GM19099 (cell line): ENCODE data around the gene ASIC1.

Experiments
- POLR2A ChIP-seq: IDR thresholded peaks from 3 replicates; pipeline ENCODE4 v1.6.1; 2011; ENCODE audit warnings: low read depth; ENCODE audit not compliant: insufficient read length; ENCODE audit errors: extremely low read depth

ASIC1 gene

DNA sequence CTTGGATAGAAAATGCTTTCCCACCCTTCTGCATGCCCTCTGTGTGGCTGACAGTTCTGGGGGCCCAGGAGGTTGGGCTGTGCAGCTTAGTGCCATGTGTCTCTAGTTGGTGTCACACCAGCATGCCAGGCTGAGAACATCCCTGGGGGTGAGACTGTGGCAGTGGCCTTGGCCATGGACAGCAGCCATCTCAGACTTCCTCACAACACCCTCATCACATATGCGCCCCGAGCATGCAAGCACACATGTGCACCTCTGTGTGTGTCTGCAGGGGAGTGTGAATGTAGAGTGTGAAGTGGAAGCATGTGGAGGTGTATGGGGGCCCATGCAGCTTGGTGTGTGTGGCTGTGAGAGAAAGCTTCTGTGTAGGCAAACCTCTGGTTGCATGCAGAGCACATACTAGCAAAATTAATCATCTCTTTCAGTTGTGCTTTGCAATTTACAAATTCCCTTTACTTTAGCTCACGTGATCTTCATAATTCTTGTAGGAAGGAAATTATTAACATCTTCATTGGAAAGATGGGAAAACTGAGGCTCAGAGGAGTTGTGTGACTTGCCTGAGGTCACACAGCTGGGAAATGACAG, 8.4 kb downstream of the ASIC1 start:
- no peak for TF ChIP-seq POLR2A

DNA sequence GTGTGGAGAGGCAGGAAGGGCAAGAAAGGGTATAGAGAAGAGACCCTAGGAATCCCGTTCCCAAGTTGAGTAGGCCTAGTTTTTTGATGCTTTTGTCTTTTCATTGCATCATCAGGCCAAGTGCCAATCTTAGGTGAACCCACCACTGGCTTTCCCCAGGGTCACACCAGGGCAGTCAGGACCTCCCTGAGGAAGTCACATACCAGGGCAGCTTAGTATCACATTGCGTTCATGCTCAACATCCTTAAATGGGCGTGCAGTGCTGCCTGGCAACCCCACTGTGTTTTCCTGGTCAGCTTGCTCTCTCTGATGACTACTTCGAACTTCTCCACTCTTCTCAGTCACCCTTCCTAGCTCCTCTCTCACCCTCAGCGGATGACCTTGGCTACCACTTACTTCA, 9.0 kb downstream of the ASIC1 start:
- TF ChIP-seq POLR2A = no peak

- TF ChIP-seq POLR2A = no peak
Measured at GRCh38 chr12:50069069-50069468, 11.7 kb downstream of the ASIC1 start.

GRCh38 chr12:50069539-50069938, 12.1 kb downstream of the ASIC1 start:
- TF ChIP-seq POLR2A = no peak

DNA sequence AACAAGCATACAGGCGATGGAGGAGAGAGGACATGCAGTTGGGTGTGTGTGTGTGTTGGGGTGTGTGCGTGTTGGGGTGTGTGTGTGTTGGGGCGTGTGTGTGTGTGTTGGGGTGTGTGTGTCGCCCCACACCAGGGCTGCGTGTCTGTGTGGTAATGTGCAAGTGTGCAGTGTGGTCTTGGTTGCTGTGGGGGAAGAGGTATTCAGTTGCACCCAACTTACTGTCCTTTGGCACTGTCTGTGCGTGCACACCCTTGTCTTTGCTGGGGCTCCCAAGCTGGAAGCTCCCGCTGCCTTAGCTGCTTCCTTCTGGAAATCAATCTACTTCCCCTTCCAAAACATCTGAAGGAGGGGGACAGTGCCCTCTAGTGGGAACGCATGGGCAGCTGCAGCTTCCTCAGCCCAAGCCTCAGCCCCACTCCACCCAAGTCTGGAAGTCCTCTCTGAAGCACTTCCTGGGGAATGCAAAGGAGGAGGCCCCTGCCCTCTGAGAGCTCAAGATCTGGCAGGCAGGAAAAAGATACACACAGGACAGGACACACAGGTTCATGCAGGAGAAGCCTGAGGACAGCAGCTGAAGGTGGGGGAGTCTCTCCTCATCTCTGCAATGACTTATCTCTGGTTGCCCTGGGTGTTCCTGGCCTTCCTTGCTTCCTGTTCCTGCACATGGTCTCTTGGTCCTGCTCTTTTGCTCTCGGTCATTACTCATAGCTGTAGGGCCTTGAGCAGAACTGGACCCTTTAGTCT, 13.1 kb downstream of the ASIC1 start:
- TF ChIP-seq POLR2A = no peak

DNA sequence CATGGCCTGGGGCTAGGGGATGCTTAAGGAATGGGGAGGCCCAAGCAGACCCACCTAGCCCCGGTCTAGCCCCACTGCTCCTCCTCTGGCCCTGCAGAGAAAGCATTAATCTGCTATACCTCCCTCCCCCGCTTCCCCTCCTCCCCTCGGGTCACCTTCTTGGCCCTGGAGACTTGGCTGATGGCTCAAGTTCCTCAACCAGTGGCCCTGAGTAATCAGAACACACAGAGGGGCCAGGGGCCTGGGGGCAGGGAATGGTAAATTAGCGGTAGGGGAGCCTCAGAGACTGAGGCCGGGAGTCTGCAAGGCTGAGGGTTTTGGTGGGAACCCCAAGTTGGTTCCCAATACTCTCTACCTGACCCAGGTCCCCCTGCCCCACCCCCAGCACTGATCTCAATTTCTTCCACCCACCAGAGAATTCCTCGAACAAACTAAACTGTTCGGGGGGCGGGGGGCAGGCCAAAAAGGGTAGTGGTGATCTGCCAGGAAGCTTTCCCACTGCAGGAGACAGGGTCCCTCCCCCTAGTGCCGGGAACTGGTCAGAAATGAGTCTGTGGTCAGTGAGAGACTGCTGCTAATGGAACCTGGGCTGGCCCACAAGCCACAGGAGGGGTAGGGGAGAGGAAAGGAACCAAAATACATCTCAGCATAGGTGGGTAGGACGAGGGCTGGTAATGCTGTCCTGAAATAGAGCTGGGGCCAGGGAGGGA, 15.0 kb downstream of the ASIC1 start:
- no peak for TF ChIP-seq POLR2A

GRCh38 chr12:50073206-50073605, 15.8 kb downstream of the ASIC1 start:
- TF ChIP-seq POLR2A = no peak

- TF ChIP-seq POLR2A = no peak
Measured at GRCh38 chr12:50073712-50074111, 16.3 kb downstream of the ASIC1 start.

DNA sequence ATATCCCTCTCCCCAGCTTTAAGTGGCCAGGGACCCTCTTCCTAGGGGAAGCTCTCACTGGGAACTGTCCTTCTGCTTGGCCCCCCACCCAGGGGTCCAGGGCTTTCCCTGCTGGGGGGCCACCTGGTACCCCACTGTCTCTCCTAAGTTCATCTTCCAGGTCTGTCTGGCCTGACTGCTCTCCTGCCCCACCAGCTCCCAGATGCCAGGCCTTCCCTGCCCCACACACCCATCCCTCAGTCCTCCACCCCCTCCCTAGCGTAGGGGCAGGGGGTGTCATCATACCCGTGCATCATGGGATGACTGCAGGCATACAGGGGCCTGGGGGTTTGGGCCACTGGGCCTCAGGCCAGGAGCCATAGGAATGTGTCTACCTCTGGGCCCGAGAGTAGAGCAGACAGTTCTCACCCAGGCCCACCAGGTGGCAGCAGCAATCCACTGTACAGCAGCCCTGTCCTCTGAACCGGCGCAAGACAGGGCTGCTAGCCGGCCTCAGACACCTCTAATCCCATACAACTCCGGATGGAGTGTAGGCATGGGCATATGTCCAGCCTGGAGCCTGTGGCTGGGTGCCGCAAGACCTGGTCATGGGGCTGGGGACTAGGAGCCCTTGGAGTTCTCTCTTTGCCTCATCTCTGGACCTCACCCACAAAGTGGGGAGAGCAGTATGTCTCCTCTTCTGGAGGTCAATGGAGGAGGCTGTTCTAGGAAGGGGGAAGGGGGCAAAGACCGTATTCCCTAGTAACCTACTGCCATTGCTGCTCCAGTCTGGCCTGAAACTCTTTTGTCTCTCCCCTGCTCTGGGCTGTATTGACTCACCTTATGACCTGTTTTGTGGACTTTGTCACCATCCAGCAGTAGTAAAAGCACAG, 17.8 kb downstream of the ASIC1 start:
- TF ChIP-seq POLR2A = no peak

DNA sequence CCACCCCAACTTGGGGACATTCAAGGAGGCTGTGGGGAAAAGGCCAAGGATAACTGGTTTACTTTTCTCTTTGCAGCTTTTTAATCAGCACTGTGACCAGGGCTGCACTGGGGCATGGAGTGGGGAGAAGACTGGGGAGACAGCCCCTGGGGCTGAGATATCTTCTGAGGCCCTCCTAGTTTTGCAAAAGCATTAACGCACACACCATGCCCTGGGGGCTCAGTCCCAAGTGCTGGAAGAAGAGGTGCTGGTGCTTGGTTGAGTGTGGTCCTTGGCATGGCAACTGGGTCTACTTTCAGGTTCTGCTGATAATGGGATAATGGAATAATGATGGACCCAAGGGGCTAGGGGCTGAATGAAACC, 18.4 kb downstream of the ASIC1 start:
- no peak for TF ChIP-seq POLR2A

- no peak for TF ChIP-seq POLR2A
Measured at GRCh38 chr12:50077099-50077498, 19.7 kb downstream of the ASIC1 start.

DNA sequence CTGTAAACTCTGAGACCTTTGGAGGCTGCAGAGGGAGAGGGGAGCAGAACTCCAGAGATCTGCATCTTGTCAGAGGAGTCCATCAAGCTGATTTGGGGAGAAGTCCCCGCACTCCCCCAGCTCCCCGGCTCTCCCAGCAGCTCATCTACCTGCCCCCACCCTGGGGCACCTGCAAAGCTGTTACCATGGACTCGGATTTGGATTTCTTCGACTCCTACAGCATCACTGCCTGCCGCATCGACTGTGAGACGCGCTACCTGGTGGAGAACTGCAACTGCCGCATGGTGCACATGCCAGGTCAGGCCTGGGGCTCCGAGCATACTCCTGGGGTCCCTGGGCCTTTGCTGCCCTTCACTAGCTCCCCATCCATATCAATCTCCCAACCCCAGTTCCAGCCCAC, 20.9 kb downstream of the ASIC1 start:
- no peak for TF ChIP-seq POLR2A

- TF ChIP-seq POLR2A = no peak
Measured at GRCh38 chr12:50079771-50080170, 22.4 kb downstream of the ASIC1 start.

DNA sequence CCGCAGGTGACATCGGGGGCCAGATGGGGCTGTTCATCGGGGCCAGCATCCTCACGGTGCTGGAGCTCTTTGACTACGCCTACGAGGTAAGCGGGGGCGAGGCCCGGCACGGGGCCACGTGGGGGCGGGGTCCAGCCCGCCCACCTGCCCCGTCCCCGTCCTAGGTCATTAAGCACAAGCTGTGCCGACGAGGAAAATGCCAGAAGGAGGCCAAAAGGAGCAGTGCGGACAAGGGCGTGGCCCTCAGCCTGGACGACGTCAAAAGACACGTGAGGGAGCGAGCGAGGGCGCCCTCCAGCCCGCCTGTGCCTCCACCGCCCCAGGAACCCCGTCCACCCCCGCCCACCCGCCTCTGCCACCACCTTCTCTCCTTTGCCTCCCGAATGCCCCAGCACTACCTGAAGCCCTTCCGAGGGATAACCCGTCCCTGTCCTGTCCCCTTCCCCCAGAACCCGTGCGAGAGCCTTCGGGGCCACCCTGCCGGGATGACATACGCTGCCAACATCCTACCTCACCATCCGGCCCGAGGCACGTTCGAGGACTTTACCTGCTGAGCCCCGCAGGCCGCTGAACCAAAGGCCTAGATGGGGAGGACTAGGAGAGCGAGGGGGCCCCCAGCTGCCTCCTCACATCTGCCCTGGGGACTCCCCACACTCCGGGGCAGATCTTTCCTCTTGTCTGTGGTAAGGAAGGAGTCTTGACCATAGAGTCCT, 23.9 kb downstream of the ASIC1 start:
- no peak for TF ChIP-seq POLR2A

DNA sequence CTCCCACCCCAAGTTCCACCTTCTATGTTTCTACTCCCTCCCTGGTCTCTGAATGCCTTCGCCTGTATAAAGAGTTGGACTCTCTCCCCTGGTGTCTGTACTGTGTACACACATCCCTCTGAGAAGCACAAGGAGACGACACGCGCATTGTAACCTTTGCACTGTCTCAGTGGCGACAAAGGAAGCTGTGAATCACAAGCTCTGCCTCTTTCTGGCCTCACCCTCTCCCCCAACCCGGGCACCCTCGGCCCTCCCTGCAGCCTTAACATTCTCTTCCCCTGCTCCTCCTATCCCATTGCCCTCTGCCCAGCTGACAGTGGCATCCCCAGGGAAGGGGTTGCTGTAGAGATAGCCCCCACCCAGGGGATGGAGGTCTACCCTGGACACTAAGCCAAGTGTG, 25.2 kb downstream of the ASIC1 start:
- no peak for TF ChIP-seq POLR2A
